HepG2 (cell line): Measurements from ENCODE around the gene MRPS18C. TPM values are rescaled to one million over a fixed set of nuclear protein-coding genes. Genes with fewer than 3 reads are reported as not detected.

Experiments used
- ATAC-seq: fragments of 200-7000 bp; cut with Tn5 transposase; 3 replicates; pipeline ENCODE4 v1.9.1; 2020; ENCODE audit warnings: mild to moderate bottlenecking, moderate library complexity
- BruUV-seq: library from RNA; stranded (reverse); fragments of 400-500 nt; replicated peaks from 2 replicates; lab custom pipeline; 2021; lab: Mats Ljungman, UMichigan
- CTCF ChIA-PET: fragments of 300-600 bp; formaldehyde crosslinking; extraction: SDS; loops from one replicate; lab custom pipeline; 2021; ENCODE audit warnings: low total read pairs, inconsistent platforms, low intra/inter-chr PET ratio; lab: Yijun Ruan, JAX
- POLR2A ChIA-PET: fragments of 350-600 bp; sonication (Branson Sonifier 250); formaldehyde crosslinking; loops from one replicate; lab custom pipeline; 2020; ENCODE audit warnings: antibody characterized with exemption, inconsistent platforms; lab: Yijun Ruan, JAX
- DNase-seq: peaks from one replicate; pipeline ENCODE4 v3.0.0-alpha.2; 2015; ENCODE audit warnings: low spot score
- FAIRE-seq: peaks from 3 replicates; lab custom pipeline; 2011; peaks lifted over from hg19 to GRCh38; lab: Jason Lieb, UNC
- H2AFZ ChIP-seq: one replicate; pipeline ENCODE4 v1.6.1; 2011; ENCODE audit warnings: low read length, inconsistent platforms
- H3K27ac ChIP-seq: fragments of 300-600 bp; 3 replicates; pipeline ENCODE4 v1.8.0; 2011; ENCODE audit warnings: mixed run types, mild to moderate bottlenecking, mixed read lengths, low read length, inconsistent platforms; ENCODE audit not compliant: insufficient read depth; ENCODE audit errors: extremely low read length
- H3K27me3 ChIP-seq, 2 experiments: fragments of 200-600 bp in 1 of 2; 2 replicates in 1 of 2; 3 replicates in 1 of 2; pipeline versions ENCODE4 v1.6.0 to v1.8.0; 2011; ENCODE audit warnings: low read length in 2 of 2, mild to moderate bottlenecking in 2 of 2, moderate library complexity in 2 of 2, inconsistent platforms in 1 of 2; ENCODE audit not compliant: insufficient read depth in 2 of 2, control insufficient read depth in 1 of 2
- H3K36me3 ChIP-seq, 2 experiments: fragments of 200-600 bp in 1 of 2; replicated peaks in 1 of 2; 2 replicates in 1 of 2; 3 replicates in 1 of 2; pipeline versions ENCODE4 v1.5.1 to v1.8.0; 2011; ENCODE audit warnings: low read length in 2 of 2, inconsistent platforms in 1 of 2; ENCODE audit not compliant: insufficient read depth in 2 of 2, control insufficient read depth in 1 of 2
- H3K4me1 ChIP-seq: 2 replicates; pipeline ENCODE4 v1.5.1; 2012; ENCODE audit warnings: low read length, inconsistent platforms; ENCODE audit not compliant: insufficient read depth
- H3K4me2 ChIP-seq: 2 replicates; pipeline ENCODE4 v1.6.0; 2011; ENCODE audit warnings: low read depth, low read length, inconsistent platforms
- H3K4me3 ChIP-seq, 3 experiments: fragments of 200-600 bp in 1 of 3; sonication (generic), shearing (Covaris generic) in 1 of 3; replicated peaks in 1 of 3; 2 replicates each; pipeline ENCODE4 v1.5.1; 2011 to 2016; ENCODE audit warnings: low read length in 3 of 3, inconsistent platforms in 2 of 3, low read depth in 2 of 3, mild to moderate bottlenecking in 2 of 3, control low read depth in 1 of 3, mixed read lengths in 1 of 3; ENCODE audit not compliant: insufficient read depth in 1 of 3
- H3K79me2 ChIP-seq: one replicate; pipeline ENCODE4 v1.6.1; 2011; ENCODE audit warnings: low read length, inconsistent platforms; ENCODE audit not compliant: insufficient read depth
- H3K9ac ChIP-seq: 2 replicates; pipeline ENCODE4 v1.6.0; 2011; ENCODE audit warnings: mild to moderate bottlenecking, low read depth, low read length, inconsistent platforms; ENCODE audit not compliant: insufficient read depth
- H3K9me3 ChIP-seq: 2 replicates; pipeline ENCODE4 v1.5.1; 2012; ENCODE audit warnings: mild to moderate bottlenecking, low read length
- H4K20me1 ChIP-seq: 2 replicates; pipeline ENCODE4 v1.6.0; 2011; ENCODE audit warnings: inconsistent platforms, mild to moderate bottlenecking, low read length, moderate library complexity; ENCODE audit not compliant: insufficient read depth
- ARNT ChIP-seq: fragments of 450-650 bp; IDR thresholded peaks from 2 replicates; pipeline ENCODE4 v1.6.1; 2017
- ATF2 ChIP-seq: sonication (generic); formaldehyde crosslinking; IDR thresholded peaks from 2 replicates; pipeline ENCODE4 v1.4.0; 2020; ENCODE audit warnings: missing genetic modification reagents
- EHMT2 ChIP-seq: fragments of 200-600 bp; sonication (generic); IDR thresholded peaks from 2 replicates; pipeline ENCODE4 v1.7.0; 2017; ENCODE audit warnings: antibody characterized with exemption, low read depth, low read length, borderline replicate concordance
- HDAC6 ChIP-seq: fragments of 200-600 bp; sonication (generic); IDR thresholded peaks from 2 replicates; pipeline ENCODE4 v1.7.0; 2017; ENCODE audit warnings: mild to moderate bottlenecking, antibody characterized with exemption, low read length, low read depth
- HNF4A ChIP-seq: sonication (generic); formaldehyde crosslinking; IDR thresholded peaks from 2 replicates; pipeline ENCODE4 v1.4.0; 2020; ENCODE audit warnings: missing genetic modification reagents
- ISX ChIP-seq: sonication (generic); formaldehyde crosslinking; conservative IDR thresholded peaks from 2 replicates; pipeline ENCODE4 v1.5.0; 2020; ENCODE audit warnings: missing genetic modification reagents
- NR2F2 ChIP-seq: IDR thresholded peaks from 2 replicates; pipeline ENCODE4 v1.6.1; 2012; ENCODE audit warnings: low read depth, inconsistent platforms, borderline replicate concordance
- TEAD2 ChIP-seq: sonication (generic); formaldehyde crosslinking; IDR thresholded peaks from 2 replicates; pipeline ENCODE4 v1.9.0; 2021; ENCODE audit warnings: missing genetic modification reagents
- ZBTB7B ChIP-seq: sonication (generic); formaldehyde crosslinking; IDR thresholded peaks from 2 replicates; pipeline ENCODE4 v1.4.0; 2020; ENCODE audit warnings: missing genetic modification reagents
- ZEB1 ChIP-seq: IDR thresholded peaks from 2 replicates; pipeline ENCODE4 v1.6.1; 2012; ENCODE audit warnings: mild to moderate bottlenecking, low read depth, inconsistent platforms; ENCODE audit not compliant: insufficient replicate concordance
- ZNF343 ChIP-seq: sonication (generic); formaldehyde crosslinking; IDR thresholded peaks from 2 replicates; pipeline ENCODE4 v1.4.0; 2020; ENCODE audit warnings: mild to moderate bottlenecking, missing genetic modification reagents
- ZNF691 ChIP-seq: sonication (generic); formaldehyde crosslinking; IDR thresholded peaks from 2 replicates; pipeline ENCODE4 v1.4.0; 2020; ENCODE audit warnings: missing genetic modification reagents, low read depth, mild to moderate bottlenecking, borderline replicate concordance
- ZNF775 ChIP-seq: sonication (generic); formaldehyde crosslinking; IDR thresholded peaks from 2 replicates; pipeline ENCODE4 v1.4.0; 2020; ENCODE audit warnings: missing genetic modification reagents, mild to moderate bottlenecking, moderate library complexity, borderline replicate concordance
- WGBS: methylation state at CpG from one replicate; pipeline ENCODE4 v1.1.6; 2017; ENCODE audit warnings: low lambda C conversion rate; 5-methylcytosine and 5-hydroxymethylcytosine counted together
- in situ Hi-C: cut with HindIII; loops from 2 replicates; pipeline ENCODE4 v1.10.0; 2017; ENCODE audit warnings: low pct_unique_long_range_greater_than_20kb; ENCODE audit not compliant: extremely low pct_ligation_motif_present
- intact Hi-C: fragments of 100-400 bp; cut with micrococcal nuclease; formaldehyde crosslinking; loops from one replicate; pipeline ENCODE4 v1.10.0; 2022; ENCODE audit not compliant: unreplicated experiment
- polyA plus RNA-seq, 8 experiments: library from polyadenylated mRNA; depleted of rRNA in 3 of 8; stranded (reverse) in 7 of 8; unstranded in 1 of 8; fragments of >200 nt; fragmentation: Illumina TruSeq in 4 of 8; extraction: Trizol in 4 of 8; gene quantifications; 2 replicates each; pipeline versions ENCODE4 v1.2.1 to v1.2.3, GENCODE V29; 2011 to 2016; ENCODE audit warnings: low read depth in 4 of 8, missing spikeins in 1 of 8, mixed read lengths in 1 of 8; ENCODE audit not compliant: insufficient read depth in 1 of 8
- total RNA-seq, 5 experiments: library from RNA; depleted of rRNA; stranded (reverse); fragments of >200 nt; fragmentation: Illumina TruSeq; extraction: Trizol; gene quantifications; 2 replicates each; pipeline ENCODE4 v1.2.3, GENCODE V29; 2016; ENCODE audit warnings: low read depth in 1 of 5
- TF ChIP-seq, protein P1 (sequence below): sonication (generic); formaldehyde crosslinking; IDR thresholded peaks from 2 replicates; pipeline ENCODE4 v1.8.0; 2022; ENCODE audit warnings: mild to moderate bottlenecking, missing genetic modification reagents; ENCODE audit not compliant: insufficient replicate concordance
- TF ChIP-seq, protein P2 (sequence below), 2 experiments: sonication (generic) in 1 of 2; formaldehyde crosslinking in 1 of 2; IDR thresholded peaks; 2 replicates each; pipeline versions ENCODE4 v1.5.1 to v1.6.1; 2011 to 2020; ENCODE audit warnings: borderline replicate concordance in 1 of 2, low read depth in 1 of 2, low read length in 1 of 2, mild to moderate bottlenecking in 1 of 2, missing genetic modification reagents in 1 of 2, moderate library complexity in 1 of 2

The MRPS18C gene
- total and polyA plus RNA-seq, 2 of the 13 experiments (the other 11 are each of a cell fraction or from before 2014, with no cell fraction given): 45.4 to 124 TPM

DNA sequence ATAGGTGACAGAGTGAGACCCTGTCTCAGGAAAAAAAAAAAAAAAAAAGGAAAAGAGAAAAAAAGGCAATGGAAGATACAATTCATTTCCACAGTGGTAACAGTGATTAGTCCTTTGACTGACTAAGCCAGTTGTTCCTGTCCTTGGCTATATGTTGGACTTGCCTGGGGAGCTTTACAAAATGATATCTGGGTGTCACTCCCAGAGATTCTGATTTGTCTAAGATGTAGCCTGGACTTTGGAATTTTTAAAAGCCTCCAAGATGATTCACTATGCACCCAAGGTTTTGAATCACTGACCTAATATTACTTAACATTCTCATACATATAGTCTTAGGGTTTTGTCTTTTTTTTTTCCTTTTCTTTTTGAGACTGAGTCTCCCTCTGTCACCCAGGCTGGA lies 17.1 kb upstream of the MRPS18C start (continued):
- TF ChIP-seq HDAC6 (no peak), NR2F2 (no peak), ISX (CRISPR knock-in tag) (no peak), ZBTB7B (CRISPR knock-in tag) (no peak), ZEB1 (no peak), HNF4A (CRISPR knock-in tag) (no peak), ATF2 (CRISPR knock-in tag) (no peak)
- TF ChIP-seq, protein P1, sequence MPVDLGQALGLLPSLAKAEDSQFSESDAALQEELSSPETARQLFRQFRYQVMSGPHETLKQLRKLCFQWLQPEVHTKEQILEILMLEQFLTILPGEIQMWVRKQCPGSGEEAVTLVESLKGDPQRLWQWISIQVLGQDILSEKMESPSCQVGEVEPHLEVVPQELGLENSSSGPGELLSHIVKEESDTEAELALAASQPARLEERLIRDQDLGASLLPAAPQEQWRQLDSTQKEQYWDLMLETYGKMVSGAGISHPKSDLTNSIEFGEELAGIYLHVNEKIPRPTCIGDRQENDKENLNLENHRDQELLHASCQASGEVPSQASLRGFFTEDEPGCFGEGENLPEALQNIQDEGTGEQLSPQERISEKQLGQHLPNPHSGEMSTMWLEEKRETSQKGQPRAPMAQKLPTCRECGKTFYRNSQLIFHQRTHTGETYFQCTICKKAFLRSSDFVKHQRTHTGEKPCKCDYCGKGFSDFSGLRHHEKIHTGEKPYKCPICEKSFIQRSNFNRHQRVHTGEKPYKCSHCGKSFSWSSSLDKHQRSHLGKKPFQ (CRISPR knock-in tag): no peak
- TF ChIP-seq, all 625 proteins: peak for 0

GRCh38 chr4:83440148-83440814 lies 15.6 kb upstream of the MRPS18C start:
- POLR2A ChIA-PET: interaction anchor here (1.2 kb wide), 1 partner anchor 15 kb away, joined by 4 read pairs; the partner anchor contains the start of genes HELQ and MRPS18C
- no peaks in the 10 kb centered on the region for H3K9me3 ChIP-seq
- no peak overlapping the region for H2AFZ ChIP-seq
- intact Hi-C loops: no loop called here
- no peaks in the 10 kb centered on the region for H3K79me2 ChIP-seq
- no peaks in the 10 kb centered on the region; a peak in 1 of 5 replicates for H3K27me3 ChIP-seq
- no peak overlapping the region for H3K9ac ChIP-seq
- H3K27ac ChIP-seq: no peak overlapping the region
- no peak overlapping the region for H3K4me2 ChIP-seq
- BruUV-seq: no TSS peak
- no peak for ATAC-seq
- no peak for DNase-seq
- FAIRE-seq: no peak
- H3K4me3 ChIP-seq: no peak overlapping the region
- 89% methylated on average over 1 of the region's 1 CpG for WGBS
- in situ Hi-C loops: no loop called here
- peaks cover 0 to 1% of the 10 kb centered on the region in 2 experiments; a peak in 2 of 5 replicates for H3K36me3 ChIP-seq
- CTCF ChIA-PET: no interaction called here
- no peaks in the 10 kb centered on the region for H3K4me1 ChIP-seq
- H4K20me1 ChIP-seq: no peaks in the 10 kb centered on the region
- TF ChIP-seq TEAD2 (CRISPR knock-in tag) (no peak), EHMT2 (no peak), ZNF343 (CRISPR knock-in tag) (no peak), ZNF775 (CRISPR knock-in tag) (no peak), ZNF691 (CRISPR knock-in tag) (no peak), ARNT (no peak)
- TF ChIP-seq, protein P2, sequence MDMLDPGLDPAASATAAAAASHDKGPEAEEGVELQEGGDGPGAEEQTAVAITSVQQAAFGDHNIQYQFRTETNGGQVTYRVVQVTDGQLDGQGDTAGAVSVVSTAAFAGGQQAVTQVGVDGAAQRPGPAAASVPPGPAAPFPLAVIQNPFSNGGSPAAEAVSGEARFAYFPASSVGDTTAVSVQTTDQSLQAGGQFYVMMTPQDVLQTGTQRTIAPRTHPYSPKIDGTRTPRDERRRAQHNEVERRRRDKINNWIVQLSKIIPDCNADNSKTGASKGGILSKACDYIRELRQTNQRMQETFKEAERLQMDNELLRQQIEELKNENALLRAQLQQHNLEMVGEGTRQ (IDR thresholded peaks at IDR 0.05; ENCODE audit: low read depth, low read length): no peak
- TF ChIP-seq, protein P2 (CRISPR knock-in tag; IDR thresholded peaks at IDR 0.05; ENCODE audit: borderline replicate concordance): no peak
